K562 (cell line): ENCODE measurements around the gene SLC4A3.

Experiments used
- CTCF ChIP-seq, 3 experiments: IDR thresholded peaks in 2 of 3; conservative IDR thresholded peaks in 1 of 3; 2 replicates each; pipeline ENCODE4 v1.5.1; 2011 to 2012; ENCODE audit warnings: low read length in 3 of 3, mild to moderate bottlenecking in 3 of 3, control low read depth in 2 of 3, improper control_type of control experiment in 1 of 3, inconsistent platforms in 1 of 3, low read depth in 1 of 3, mixed read lengths in 1 of 3, moderate library complexity in 1 of 3; ENCODE audit not compliant: insufficient read depth in 2 of 3
- HDAC6 ChIP-seq: IDR thresholded peaks from 2 replicates; pipeline ENCODE4 v1.6.1; 2012; ENCODE audit warnings: low read depth, mild to moderate bottlenecking, control low read depth, inconsistent platforms, low read length, moderate library complexity
- MAX ChIP-seq: sonication (generic); formaldehyde crosslinking; IDR thresholded peaks from 2 replicates; pipeline ENCODE4 v1.9.0; 2022; ENCODE audit warnings: mild to moderate bottlenecking, missing genetic modification reagents
- MLLT1 ChIP-seq, 2 experiments: fragments of 450-650 bp; IDR thresholded peaks; 2 replicates each; pipeline ENCODE4 v1.6.1; 2016
- NFYB ChIP-seq: IDR thresholded peaks from 2 replicates; pipeline ENCODE4 v1.6.1; 2011; ENCODE audit warnings: mild to moderate bottlenecking, moderate library complexity; ENCODE audit not compliant: insufficient read length; ENCODE audit errors: extremely low read depth
- SRSF7 ChIP-seq: fragments of 200-400 bp; formaldehyde crosslinking; optimal IDR thresholded peaks from 2 replicates; pipeline ENCODE3; 2017; ENCODE audit warnings: mild to moderate bottlenecking, low read depth, low read length
- TCF7 ChIP-seq: sonication (generic); IDR thresholded peaks from 2 replicates; pipeline ENCODE4 v1.6.1; 2016; ENCODE audit warnings: antibody characterized with exemption, borderline replicate concordance
- ZBED1 ChIP-seq: IDR thresholded peaks from 2 replicates; pipeline ENCODE4 v1.6.1; 2014
- ZKSCAN8 ChIP-seq: fragments of 200-800 bp; sonication (Bioruptor generic); IDR thresholded peaks from 2 replicates; pipeline ENCODE4 v1.6.1; 2016; ENCODE audit warnings: missing genetic modification characterization, missing compliant biosample characterization
- ZNF12 ChIP-seq: sonication (generic); formaldehyde crosslinking; IDR thresholded peaks from 2 replicates; pipeline ENCODE4 v1.4.0; 2020; ENCODE audit warnings: mild to moderate bottlenecking, missing genetic modification reagents

GRCh38 chr2:219607931-219608330 is 19.5 kb upstream of the SLC4A3 start:
- TF ChIP-seq SRSF7 (no peak), MLLT1 (IDR thresholded peaks at IDR 0.05) (no peak), ZKSCAN8 (CRISPR knock-in tag) (no peak), ZBED1 (no peak), MAX (CRISPR knock-in tag) (no peak), CTCF (IDR thresholded peaks at IDR 0.05 in 2 of 3, conservative IDR thresholded peaks at IDR 0.05 in 1 of 3; ENCODE audit: insufficient read depth in 2 of 3, low read depth in 1 of 3, low read length in 3 of 3) (no peak), ZNF12 (CRISPR knock-in tag) (no peak), NFYB (no peak), TCF7 (no peak), HDAC6 (no peak)
